ENCODE results near the gene KIF5A.
"Not testable (repeated sequence)": the region's sequence is repeated elsewhere in the genome, so short reads cannot be mapped to it uniquely, and the experiment has no call there.

KIF5A gene

DNA sequence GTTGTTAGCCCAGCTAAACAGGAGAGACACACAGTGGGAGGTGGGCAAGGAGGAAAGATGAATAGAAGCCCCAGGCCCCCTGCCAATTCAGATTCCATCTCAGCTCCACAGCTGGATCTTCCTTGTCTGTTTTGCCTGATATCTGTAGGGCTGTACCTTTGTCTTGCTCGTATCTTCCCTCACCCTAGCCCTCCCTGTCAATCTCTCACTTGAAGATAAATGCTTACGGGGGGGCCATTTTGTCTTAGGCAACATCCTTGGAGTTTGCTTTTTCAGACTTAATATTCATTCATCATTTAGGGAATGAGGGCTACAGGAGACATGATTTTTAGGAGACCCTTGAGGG is 2.4 kb downstream of the KIF5A start:
- ATAC-seq (no peak), DNase-seq (no peak)
- H3K4me3 Mint-ChIP-seq = no peak overlapping the region
- H3K4me1 Mint-ChIP-seq = peaks cover 18% of the 10 kb centered on the region
- no peaks in the 10 kb centered on the region for H3K36me3 Mint-ChIP-seq (ENCODE audit: low read depth)
- H3K9me3 Mint-ChIP-seq = no peaks in the 10 kb centered on the region
- H3K27ac Mint-ChIP-seq = no peak overlapping the region
- H3K27me3 Mint-ChIP-seq = peaks cover 11% of the 10 kb centered on the region

- Mint-ChIP-seq H3K4me3 (no peak overlapping the region), H3K9me3 (no peaks in the 10 kb centered on the region), H3K27ac (no peak overlapping the region), H3K36me3 (ENCODE audit: low read depth) (no peaks in the 10 kb centered on the region), H3K4me1 (peaks cover 12% of the 10 kb centered on the region), H3K27me3 (peaks cover 11% of the 10 kb centered on the region)
- ATAC-seq = no peak
- no peak for DNase-seq
Observed at GRCh38 chr12:57552835-57553313, 3.0 kb downstream of the KIF5A start.

DNA sequence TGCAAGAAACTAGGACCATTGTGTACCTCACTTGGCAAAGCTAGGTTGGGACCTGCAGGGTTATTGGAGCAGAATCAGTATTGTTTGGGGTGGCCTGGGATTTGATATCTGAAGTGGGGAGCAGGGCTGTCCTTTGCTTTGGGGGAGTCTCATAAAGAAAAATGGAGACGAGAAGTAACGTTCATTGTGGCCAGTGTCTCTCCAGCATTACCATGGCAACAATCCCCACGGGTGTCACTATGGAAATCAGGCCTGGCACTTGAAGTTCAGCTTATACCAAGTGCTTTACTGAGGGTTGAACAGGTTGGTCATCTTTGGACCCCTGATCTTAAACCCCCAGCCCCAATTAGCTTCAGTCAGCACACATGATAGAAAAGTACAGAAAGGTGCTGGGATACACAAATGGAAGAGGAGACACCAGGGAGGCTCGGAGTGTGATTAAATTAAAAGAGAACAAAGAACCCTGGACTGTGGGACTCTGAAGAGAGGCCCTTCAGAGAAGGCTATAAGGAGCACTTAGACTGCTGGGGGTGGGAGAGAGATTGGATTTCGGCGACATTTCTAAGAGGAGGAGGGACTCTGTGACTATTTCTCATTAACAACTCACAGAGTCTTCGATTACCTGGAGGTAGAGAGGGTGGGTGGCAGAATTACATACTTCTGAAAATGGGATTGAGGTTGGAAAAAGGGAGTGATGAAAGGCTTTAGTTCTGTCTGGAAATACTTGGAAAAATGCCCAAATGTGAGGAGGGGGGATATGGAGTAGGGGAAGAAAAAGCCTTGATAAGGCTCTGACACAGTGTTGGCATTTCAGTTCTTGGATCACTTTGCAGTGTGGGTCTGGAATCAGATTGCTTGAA is 3.7 kb downstream of the KIF5A start:
- H3K27me3 Mint-ChIP-seq = peaks cover 11% of the 10 kb centered on the region

GRCh38 chr12:57554453-57554852 is 4.6 kb downstream of the KIF5A start:
- Mint-ChIP-seq H3K27ac (no peak overlapping the region), H3K27me3 (peaks cover 5% of the 10 kb centered on the region), H3K4me1 (peaks cover 9% of the 10 kb centered on the region), H3K4me3 (no peak overlapping the region), H3K9me3 (no peaks in the 10 kb centered on the region), H3K36me3 (ENCODE audit: low read depth) (no peaks in the 10 kb centered on the region)
- ATAC-seq = no peak
- DNase-seq = no peak

More for the DNA sequence above, 3.7 kb downstream of the KIF5A start:
- DNase-seq = no peak
- H3K4me3 Mint-ChIP-seq = no peak overlapping the region
- no peaks in the 10 kb centered on the region for H3K36me3 Mint-ChIP-seq (ENCODE audit: low read depth)
- no peak overlapping the region for H3K27ac Mint-ChIP-seq
- H3K9me3 Mint-ChIP-seq = no peaks in the 10 kb centered on the region
- no peak for ATAC-seq
- H3K4me1 Mint-ChIP-seq = peaks cover 12% of the 10 kb centered on the region

- no peaks in the 10 kb centered on the region for H3K36me3 Mint-ChIP-seq (ENCODE audit: low read depth)
- ATAC-seq (no peak), DNase-seq (no peak)
- H3K4me3 Mint-ChIP-seq = no peak overlapping the region
- H3K9me3 Mint-ChIP-seq = no peaks in the 10 kb centered on the region
- H3K27ac Mint-ChIP-seq = no peak overlapping the region
- peaks cover 4% of the 10 kb centered on the region for H3K27me3 Mint-ChIP-seq
- peaks cover 7% of the 10 kb centered on the region for H3K4me1 Mint-ChIP-seq
Observed at GRCh38 chr12:57554897-57555296, 5.1 kb downstream of the KIF5A start.

GRCh38 chr12:57558864-57559263 is 9.0 kb downstream of the KIF5A start:
- ATAC-seq (no peak), DNase-seq (no peak)
- H3K27ac Mint-ChIP-seq = no peak overlapping the region
- no peak overlapping the region for H3K4me3 Mint-ChIP-seq
- no peaks in the 10 kb centered on the region for H3K36me3 Mint-ChIP-seq (ENCODE audit: low read depth)
- H3K4me1 Mint-ChIP-seq = no peaks in the 10 kb centered on the region
- no peaks in the 10 kb centered on the region for H3K27me3 Mint-ChIP-seq
- no peaks in the 10 kb centered on the region for H3K9me3 Mint-ChIP-seq

DNA sequence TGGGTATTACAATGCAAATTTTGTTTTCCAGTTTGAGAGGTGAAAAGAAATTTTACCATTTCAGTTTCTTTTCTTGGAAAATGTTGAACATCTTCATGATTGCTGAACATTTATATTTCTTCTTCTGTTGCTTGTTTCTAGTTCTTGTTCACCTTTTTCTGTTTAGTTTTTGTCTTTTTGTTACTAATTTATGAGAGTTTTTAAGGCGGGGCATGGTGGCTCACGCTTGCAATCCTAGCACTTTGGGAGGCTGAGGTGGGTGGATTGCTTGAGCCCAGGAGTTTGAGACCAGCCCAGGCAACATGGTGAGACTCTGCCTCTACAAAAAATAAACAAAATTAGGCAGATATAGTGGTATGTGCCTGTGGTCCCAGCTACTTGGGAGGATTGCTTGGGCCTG is 10.7 kb downstream of the KIF5A start:
- Mint-ChIP-seq H3K27ac (no peak overlapping the region), H3K27me3 (no peaks in the 10 kb centered on the region), H3K4me3 (no peak overlapping the region), H3K36me3 (ENCODE audit: low read depth) (no peaks in the 10 kb centered on the region), H3K4me1 (no peaks in the 10 kb centered on the region), H3K9me3 (no peaks in the 10 kb centered on the region)
- no peak for DNase-seq
- ATAC-seq = no peak

GRCh38 chr12:57561117-57561516 is 11.3 kb downstream of the KIF5A start:
- H3K4me3 Mint-ChIP-seq; H3K4me1 Mint-ChIP-seq; H3K27me3 Mint-ChIP-seq; H3K36me3 Mint-ChIP-seq (ENCODE audit: low read depth); H3K27ac Mint-ChIP-seq; H3K9me3 Mint-ChIP-seq; DNase-seq; ATAC-seq: not testable (repeated sequence)

GRCh38 chr12:57563358-57563757 is 13.5 kb downstream of the KIF5A start:
- H3K27ac Mint-ChIP-seq = no peak overlapping the region
- ATAC-seq (no peak), DNase-seq (no peak)
- no peaks in the 10 kb centered on the region for H3K27me3 Mint-ChIP-seq
- no peaks in the 10 kb centered on the region for H3K9me3 Mint-ChIP-seq
- H3K4me1 Mint-ChIP-seq = no peaks in the 10 kb centered on the region
- H3K36me3 Mint-ChIP-seq (ENCODE audit: low read depth) = no peaks in the 10 kb centered on the region
- no peak overlapping the region for H3K4me3 Mint-ChIP-seq

GRCh38 chr12:57564178-57564740 is 14.4 kb downstream of the KIF5A start:
- ATAC-seq (no peak), DNase-seq (no peak)
- Mint-ChIP-seq H3K27me3 (no peaks in the 10 kb centered on the region), H3K4me3 (no peak overlapping the region), H3K27ac (no peak overlapping the region), H3K36me3 (ENCODE audit: low read depth) (no peaks in the 10 kb centered on the region), H3K9me3 (no peaks in the 10 kb centered on the region), H3K4me1 (no peaks in the 10 kb centered on the region)

GRCh38 chr12:57568838-57569237 is 19.0 kb downstream of the KIF5A start:
- DNase-seq = no peak
- H3K9me3 Mint-ChIP-seq = no peaks in the 10 kb centered on the region

GRCh38 chr12:57569858-57570257 is 20.0 kb downstream of the KIF5A start:
- DNase-seq (no peak), ATAC-seq (no peak)
- H3K36me3 Mint-ChIP-seq (ENCODE audit: low read depth) = no peaks in the 10 kb centered on the region
- no peak overlapping the region for H3K27ac Mint-ChIP-seq
- H3K9me3 Mint-ChIP-seq = no peaks in the 10 kb centered on the region
- H3K4me1 Mint-ChIP-seq = no peaks in the 10 kb centered on the region
- no peak overlapping the region for H3K4me3 Mint-ChIP-seq
- H3K27me3 Mint-ChIP-seq = no peaks in the 10 kb centered on the region

More at GRCh38 chr12:57568838-57569237, 19.0 kb downstream of the KIF5A start:
- Mint-ChIP-seq H3K36me3 (ENCODE audit: low read depth) (no peaks in the 10 kb centered on the region), H3K27ac (no peak overlapping the region), H3K4me3 (no peak overlapping the region), H3K27me3 (no peaks in the 10 kb centered on the region), H3K4me1 (no peaks in the 10 kb centered on the region)
- ATAC-seq = no peak

GRCh38 chr12:57570438-57570837 is 20.6 kb downstream of the KIF5A start:
- not testable (repeated sequence) for H3K4me3 Mint-ChIP-seq; H3K4me1 Mint-ChIP-seq; H3K27me3 Mint-ChIP-seq; H3K36me3 Mint-ChIP-seq (ENCODE audit: low read depth); DNase-seq; H3K27ac Mint-ChIP-seq; ATAC-seq; H3K9me3 Mint-ChIP-seq

DNA sequence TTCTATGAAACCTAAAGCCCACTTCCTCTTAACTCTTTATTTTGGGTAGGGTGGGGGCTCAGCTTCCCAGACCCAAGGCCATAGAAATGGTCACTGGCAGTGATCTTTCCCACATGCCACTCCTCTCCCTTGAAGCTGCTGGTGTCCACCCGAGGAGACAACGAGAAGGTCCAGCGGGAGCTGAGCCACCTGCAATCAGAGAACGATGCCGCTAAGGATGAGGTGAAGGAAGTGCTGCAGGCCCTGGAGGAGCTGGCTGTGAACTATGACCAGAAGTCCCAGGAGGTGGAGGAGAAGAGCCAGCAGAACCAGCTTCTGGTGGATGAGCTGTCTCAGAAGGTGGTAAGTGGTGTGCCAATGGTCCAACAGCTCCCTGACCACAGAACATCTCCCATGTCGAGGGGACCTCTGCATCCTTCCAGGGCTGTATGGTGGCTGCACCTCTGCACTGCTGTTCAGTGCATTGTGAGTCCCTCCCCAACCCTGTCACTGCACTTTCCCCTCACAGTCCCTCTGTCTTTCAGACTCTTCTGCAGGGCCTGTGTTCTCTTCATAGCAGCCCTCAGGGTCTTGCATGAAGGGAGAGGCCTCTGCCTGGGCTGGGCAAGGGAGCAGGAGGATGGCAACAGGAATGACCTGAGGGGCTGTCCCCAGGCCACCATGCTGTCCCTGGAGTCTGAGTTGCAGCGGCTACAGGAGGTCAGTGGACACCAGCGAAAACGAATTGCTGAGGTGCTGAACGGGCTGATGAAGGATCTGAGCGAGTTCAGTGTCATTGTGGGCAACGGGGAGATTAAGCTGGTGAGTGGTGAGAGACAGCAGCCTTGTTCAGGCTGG is 22.3 kb downstream of the KIF5A start:
- DNase-seq (no peak), ATAC-seq (no peak)
- Mint-ChIP-seq H3K27ac (no peak overlapping the region), H3K27me3 (no peaks in the 10 kb centered on the region), H3K36me3 (ENCODE audit: low read depth) (no peaks in the 10 kb centered on the region), H3K4me3 (no peak overlapping the region), H3K4me1 (no peaks in the 10 kb centered on the region), H3K9me3 (no peaks in the 10 kb centered on the region)

DNA sequence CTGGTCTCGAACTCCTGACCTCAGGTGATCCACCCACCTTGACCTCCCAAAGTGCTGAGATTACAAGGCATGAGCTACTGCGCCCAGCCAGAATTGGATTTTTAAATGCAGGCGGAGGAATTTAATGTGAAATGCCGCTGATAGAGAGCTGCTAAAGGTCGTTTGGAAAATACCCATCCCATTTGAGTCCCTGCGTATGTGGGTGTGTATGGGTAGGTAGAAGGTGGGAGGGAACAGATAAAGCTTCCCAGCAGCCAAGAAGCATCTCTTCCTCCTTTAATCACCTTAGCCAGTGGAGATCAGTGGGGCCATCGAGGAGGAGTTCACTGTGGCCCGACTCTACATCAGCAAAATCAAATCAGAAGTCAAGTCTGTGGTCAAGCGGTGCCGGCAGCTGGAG is 25.0 kb downstream of the KIF5A start:
- Mint-ChIP-seq H3K36me3 (ENCODE audit: low read depth) (no peaks in the 10 kb centered on the region), H3K4me3 (no peak overlapping the region), H3K4me1 (no peaks in the 10 kb centered on the region), H3K27me3 (no peaks in the 10 kb centered on the region), H3K27ac (no peak overlapping the region), H3K9me3 (no peaks in the 10 kb centered on the region)
- DNase-seq (no peak), ATAC-seq (no peak)

All from activated naive CD8-positive, alpha-beta T cell treated with anti-CD3 and anti-CD28 coated beads, Interleukin-2, amount 50 U/mL, for 24 hours (primary cell).